GM18499 (cell line): ENCODE data around the gene DNAH1.

Source experiments
- ATAC-seq: cut with Tn5 transposase; IDR thresholded peaks from one replicate; pipeline ENCODE4 v1.9.1; 2021; ENCODE audit warnings: moderate number of reproducible peaks; ENCODE audit not compliant: insufficient read depth, unreplicated experiment

Gene DNAH1

DNA sequence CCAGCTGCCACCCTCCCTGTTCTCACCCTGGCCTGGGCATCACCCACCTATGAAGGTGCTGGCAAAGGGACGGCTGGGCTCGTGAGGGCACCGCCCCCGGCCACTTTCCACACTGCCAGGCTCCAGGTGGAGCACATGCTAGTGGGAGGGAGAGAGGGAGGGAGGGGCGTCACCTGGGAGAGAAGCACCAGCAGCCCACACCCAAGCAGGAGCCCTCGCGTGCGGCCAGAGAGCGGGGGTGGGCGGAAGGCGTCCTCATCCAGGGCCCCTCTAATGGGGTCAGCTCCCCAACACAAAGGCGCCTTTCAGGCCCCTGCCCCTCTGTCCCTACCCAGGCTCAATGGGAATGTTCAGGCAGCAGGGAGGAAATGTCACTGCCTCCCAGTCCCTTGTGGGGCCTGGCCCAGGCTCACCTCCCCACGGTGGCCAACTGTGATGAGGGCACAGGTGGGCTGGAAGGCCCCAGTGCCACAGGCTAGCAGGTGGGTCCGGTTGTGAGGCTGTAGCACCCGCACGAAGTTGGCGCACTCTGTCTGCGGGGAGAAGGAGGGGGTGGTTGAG is 125.7 kb downstream of the DNAH1 start:
- ATAC-seq: no peak

DNA sequence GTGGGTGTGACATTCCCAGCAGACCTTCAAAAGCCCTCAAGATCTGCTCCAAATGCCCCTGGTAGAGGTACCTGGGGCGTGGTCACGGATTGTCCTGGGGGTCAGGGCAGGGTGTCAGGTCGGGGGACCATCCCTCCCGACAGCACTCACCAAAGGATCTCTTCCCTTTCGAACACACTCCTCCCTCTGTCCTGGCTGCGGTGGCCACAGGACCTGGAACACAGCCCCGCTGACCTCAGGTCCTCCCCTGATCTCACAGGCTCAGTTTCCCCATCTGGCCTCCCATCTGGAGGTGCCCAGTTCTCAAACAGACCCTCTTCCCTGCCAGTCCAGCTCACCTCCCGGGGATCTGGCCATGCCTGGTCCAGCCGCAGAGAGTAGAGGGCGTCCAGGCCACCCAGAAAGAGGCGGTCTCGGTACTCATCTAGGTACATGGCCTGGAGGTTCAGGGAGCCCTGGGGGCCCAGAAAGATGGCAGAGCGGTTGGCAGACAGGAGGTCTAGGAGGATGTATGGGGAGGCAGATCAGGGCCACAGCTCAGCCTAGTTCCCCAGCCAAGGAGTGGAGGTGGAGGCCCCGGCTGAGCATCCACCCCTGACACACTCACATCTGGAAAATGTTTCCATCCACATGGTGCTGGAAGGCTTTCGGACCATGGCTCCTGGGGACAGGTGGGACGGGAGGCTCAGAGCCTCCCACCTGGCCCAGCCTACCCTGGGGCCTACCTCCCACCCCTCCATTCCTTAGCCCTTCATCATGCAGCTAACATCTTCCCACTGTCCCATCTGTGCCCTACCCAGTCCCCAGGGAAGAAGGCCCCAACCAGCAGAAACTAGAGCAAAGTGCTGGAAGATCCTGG is 126.5 kb downstream of the DNAH1 start:
- ATAC-seq: no peak

DNA sequence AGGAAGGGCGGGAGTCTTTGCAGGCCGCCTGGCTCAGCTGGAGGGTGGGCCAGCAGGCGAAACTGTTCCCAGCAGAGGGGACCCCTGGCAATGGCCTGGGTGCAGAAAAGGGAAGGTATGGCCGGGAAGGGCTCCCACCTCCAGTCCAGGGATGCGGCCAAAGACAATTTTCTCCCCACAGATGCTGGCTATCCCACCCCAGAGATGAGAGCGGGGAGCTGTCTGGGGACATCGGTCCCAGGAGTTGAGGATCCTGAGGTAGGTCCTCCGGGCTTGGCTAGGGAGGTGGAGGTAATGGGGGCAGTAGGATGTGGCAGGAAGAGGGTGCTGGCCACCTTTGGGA is 127.1 kb downstream of the DNAH1 start:
- no peak for ATAC-seq

GRCh38 chr3:52443791-52444687 is 127.9 kb downstream of the DNAH1 start:
- no peak for ATAC-seq

- no peak for ATAC-seq
These were observed 129.0 kb downstream of the DNAH1 start, which contains the start of gene SEMA3G for GRCh38 chr3:52444860-52445793. TSS of gene SEMA3G (minus strand) at chr3:52445103. CDS start at chr3:52445027, 76 bp downstream.

DNA sequence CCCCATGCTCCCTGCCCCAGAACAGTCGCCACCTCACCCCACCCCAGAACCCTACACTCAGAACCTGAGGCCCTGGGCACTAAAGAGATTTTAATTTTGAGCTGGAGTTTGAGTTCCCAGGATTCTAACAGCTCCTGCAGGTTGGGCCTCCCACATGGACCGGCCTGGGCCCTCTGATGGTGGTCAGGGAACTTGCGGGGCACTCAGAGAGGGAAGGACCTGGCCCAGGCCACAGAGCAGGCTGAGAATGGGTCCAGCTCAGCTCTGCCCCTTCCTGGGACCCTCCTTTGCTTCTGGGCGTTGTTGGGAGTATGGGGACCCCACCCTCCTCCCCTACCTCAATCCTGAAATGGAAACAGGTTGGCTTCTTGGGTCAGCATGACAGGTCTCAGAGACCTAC is 129.9 kb downstream of the DNAH1 start:
- ATAC-seq: no peak

DNA sequence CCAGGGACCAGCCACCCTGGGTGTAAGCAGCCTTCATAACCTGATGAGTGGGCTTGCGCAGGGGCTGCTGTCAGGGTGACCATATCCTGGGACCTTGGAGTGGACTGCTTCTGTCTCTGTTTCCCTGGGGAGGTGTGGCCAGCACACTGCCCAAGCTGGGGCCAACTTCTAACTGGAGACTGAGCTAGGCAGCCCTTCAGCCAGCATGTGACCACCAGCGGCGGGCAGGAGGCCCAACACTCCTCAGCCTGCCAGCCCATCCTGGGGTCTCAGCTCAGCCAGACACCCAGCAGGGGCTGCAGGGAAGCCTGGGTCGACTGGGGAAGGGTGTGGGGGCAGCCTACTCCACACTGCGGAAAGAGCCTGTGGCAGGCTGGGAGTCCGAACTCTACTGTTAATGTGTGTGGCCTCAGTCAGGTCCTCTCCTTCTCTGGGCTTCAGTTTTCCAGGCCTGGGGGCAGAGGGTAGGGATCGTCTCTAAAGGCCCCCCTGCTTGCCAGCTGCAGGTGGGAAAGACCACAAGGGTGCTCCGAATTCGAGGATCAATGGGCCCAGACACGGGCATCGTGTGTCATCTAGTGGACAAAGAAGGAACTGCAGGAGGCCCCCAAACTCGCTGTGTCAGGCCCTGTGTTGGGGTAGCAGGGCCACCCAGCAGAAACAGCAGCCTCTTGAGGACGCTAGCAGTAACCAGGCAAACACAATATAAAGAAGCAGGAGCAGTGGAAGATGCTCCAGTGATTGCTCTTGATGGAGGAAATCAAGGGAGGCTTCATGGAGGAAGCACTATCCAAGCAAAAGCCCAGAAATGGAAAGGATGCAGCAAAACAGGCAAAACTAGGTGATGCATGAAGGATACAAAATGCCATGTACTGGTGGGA is 130.8 kb downstream of the DNAH1 start:
- no peak for ATAC-seq

DNA sequence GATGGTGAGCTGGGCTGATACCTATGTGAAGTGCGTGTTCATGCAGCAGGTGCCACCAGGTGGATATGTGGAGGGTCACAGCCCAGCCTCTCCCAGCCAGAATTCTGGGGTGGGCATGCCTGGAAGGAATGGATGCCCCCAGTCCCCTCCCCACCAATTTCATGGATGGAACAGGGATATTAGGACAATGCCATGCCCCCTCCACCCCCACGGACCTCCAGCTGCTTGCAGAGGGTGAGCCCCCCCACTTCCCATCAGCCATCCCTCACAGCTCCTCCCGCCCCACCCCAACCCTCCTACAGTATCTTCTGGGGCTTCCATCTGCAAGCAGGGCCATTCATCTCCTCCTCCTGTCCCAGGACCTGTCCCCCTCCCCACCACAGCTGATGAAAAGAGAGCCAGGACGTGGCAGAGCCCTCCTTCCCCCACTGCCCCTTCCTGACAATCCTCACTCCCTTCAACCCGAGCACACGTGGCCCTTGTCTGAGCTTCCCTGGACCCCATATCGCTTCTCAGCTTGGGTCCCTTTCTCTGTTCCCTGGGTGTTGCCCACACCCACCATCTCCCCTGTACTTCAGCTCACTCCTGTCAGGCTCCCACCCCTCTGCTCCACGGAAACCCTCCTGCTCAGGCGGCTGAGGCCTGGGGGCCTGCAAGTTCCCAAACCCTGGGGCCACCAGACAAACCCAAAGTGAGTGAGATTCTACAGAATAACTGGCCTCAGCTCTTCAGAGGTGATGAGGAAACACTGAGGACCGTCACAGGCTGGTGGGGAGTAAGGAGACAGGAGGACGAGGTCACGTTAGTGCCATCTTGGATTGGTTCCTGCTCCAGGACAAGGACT is 131.6 kb downstream of the DNAH1 start:
- ATAC-seq: no peak
